HG02798 (cell line): ENCODE results near the gene OTOA.
"Not testable (repeated sequence)": the region's sequence is repeated elsewhere in the genome, so short reads cannot be mapped to it uniquely, and the experiment has no call there.

ENCODE experiments used
- ATAC-seq: cut with Tn5 transposase; IDR thresholded peaks from one replicate; pipeline ENCODE4 v1.9.1; 2021; ENCODE audit warnings: mild to moderate bottlenecking; ENCODE audit not compliant: unreplicated experiment, poor library complexity

Gene OTOA

DNA sequence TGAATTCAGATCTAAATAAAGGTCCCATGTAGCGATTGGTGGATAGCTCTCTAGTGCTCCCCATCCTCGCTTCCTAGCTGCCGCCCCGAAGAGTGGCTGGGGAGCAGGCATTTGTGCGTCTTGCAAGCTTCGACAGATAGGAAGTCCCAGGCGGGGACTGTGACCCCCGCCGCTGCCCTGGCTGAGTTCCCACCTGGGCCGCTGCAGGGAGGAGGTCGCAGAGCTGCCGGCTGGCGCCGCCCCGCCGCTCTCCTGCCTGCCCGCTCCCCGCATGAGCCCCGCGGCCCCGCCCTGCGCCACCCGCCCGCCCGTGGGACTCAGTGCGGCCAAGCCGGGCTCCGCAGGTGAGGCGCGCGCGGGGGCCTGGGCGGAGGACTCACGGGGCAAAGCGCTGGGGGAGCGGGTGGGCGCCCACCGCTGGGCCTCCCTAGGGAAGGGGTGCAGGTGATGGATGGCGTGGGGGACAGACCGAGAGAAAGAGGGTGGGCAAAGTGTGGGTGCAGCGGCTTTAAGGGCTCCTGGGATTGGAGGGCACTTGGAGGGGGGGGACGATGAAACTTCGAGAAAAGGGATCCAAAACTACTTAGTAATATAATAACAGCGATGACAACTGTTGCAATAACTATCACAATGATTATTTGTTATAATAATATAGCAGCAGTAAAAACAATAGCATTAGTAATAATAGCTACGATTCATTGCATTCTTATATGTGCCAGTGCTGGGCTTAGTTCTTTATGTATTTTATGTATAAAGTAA is at the start of gene OTOA:
TSS of gene OTOA (plus strand) at position 80 of the 759 bp plus-strand sequence. CDS start 14,547 bp downstream, outside the sequence.
- no peak for ATAC-seq

DNA sequence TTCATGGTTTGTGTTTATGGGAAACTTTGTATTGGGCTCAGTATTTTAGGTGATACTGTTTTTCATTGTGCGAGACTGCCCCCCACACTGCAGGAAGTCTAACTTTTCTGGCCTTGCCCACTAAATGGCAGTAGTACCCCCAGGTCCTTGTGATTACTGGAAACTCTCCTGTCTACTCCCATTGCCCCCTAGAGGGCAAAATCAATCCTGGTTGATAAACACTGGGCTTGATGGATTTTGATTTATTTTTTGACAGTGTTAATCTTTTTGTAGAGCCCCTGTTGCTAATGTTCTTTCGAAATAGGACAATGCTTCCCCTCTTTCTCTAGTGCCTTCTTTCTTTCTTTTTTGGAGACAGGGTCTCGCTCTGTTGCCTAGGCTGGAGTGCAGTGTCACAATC is 48.9 kb upstream of the OTOA start:
- ATAC-seq: no peak

GRCh38 chr16:21617607-21618006 is 46.2 kb upstream of the OTOA start:
- ATAC-seq: no peak

DNA sequence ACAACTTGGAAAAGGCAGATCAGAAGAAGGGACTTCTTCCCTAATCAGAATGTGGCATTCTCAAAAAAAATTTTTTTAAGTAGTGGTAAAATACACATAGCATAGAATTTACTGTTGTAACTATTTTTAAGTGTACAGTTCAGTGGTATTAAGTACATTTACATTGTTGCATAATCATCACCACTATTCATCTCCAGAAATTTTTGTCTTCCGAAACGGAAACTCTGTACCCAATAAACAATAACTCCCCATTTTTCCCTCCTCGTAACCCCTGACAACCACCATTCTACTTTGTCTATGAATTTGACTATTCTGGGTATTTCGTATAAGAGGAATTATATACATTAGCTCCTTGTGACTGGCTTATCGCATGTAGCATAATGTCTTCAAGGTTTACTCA is 45.5 kb upstream of the OTOA start:
- no peak for ATAC-seq

DNA sequence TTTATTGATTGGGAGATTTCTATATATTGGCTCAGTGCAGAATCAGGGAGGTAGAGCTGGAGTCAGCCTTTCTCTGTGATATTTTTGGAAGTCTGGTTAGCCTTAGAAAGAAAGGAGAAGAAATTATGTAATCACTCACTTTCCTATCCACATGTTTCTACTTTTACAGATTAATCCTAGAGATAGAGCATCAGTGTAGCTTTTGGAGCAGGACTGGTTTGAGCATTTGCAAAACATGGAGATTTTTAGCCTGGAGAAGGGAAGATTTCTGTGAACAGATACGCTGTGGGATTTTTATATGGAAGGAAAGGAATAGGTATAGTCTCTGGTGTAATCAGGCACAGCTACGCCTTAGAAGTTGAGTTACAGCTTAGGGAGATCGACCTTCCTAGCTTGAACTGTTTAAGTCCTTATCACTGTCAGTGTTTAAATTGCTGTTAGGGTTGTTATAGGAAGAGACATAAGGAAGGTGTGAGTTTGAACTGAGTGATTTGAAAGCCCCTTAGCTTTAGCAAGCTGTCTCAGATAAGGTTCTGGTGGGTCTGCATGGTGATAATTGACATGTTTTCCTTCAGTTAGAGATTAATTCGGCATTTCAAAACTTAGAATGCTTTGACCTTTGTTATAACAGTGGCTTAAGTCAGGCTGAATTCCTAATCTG is 43.9 kb upstream of the OTOA start:
- no peak for ATAC-seq

DNA sequence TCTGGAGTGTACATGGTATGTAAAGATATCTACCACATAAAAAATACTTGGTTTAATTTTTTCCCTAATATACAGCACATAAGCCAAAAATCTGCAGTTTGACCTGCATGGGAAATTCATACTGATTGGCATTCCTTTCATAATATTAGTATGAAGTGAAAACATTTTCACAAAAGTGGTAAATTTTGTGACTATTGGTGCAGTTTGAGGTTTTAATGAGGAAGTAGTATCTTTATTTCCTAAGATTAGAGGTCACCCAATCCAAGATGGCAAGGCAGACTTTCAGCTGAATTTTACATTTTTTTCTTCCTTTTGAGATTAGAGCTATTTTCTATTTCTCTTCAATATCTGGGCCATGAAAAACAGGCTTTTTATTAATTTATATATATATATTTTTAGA is 43.2 kb upstream of the OTOA start:
- ATAC-seq: no peak

GRCh38 chr16:21622545-21622944 is 41.2 kb upstream of the OTOA start:
- ATAC-seq: no peak

- ATAC-seq: no peak
Measured at GRCh38 chr16:21625026-21625425, 38.7 kb upstream of the OTOA start.

GRCh38 chr16:21626659-21627277 is 37.0 kb upstream of the OTOA start:
- ATAC-seq: no peak

GRCh38 chr16:21628121-21628726 is 35.5 kb upstream of the OTOA start:
- ATAC-seq: no peak

GRCh38 chr16:21628772-21629171 is 35.0 kb upstream of the OTOA start:
- no peak for ATAC-seq

DNA sequence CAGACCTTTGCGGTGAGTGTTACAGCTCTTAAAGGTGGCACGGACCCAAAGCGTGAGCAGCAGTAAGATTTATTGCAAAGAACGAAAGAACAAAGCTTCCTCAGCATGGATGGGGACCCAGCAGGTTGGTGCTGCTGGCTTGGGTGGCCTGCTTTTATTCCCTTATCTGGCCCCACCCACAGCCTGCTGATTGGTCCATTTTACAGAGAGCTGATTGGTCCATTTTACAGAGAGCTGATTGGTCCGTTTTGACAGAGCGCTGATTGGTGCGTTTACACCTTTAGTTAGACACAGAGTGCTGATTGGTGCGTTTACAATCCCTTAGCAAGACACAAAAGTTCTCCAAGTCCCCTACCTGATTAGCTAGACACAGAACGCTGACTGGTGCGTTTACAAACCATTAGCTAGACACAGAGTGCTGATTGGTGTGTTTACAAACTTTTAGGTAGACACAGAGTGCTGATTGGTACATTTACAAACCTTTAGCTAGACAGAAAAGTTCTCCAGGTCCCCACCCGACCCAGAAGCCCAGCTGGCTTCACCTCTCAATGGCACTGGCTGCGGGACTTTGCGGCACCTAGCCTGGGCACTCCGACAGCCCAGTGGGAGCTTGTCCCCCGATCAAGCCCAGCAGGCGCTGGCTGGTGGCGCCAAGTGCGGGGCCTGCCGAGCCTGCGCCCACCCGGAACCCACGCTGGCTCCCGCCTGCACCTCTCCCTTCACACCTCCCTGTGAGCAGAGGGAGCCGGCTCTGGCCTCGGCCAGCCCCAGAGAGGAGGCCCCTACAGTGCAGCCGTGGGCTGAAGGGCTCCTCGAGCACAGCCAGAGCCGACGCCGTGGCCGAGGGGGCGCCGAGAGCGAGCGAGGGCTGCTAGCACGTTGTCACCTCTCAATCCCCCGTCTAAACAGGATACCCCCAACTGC is 33.9 kb upstream of the OTOA start:
- ATAC-seq: not testable (repeated sequence)

GRCh38 chr16:21630866-21631265 is 32.9 kb upstream of the OTOA start:
- ATAC-seq: not testable (repeated sequence)

- ATAC-seq: not testable (repeated sequence)
Measured at GRCh38 chr16:21631376-21631775, 32.4 kb upstream of the OTOA start.

- not testable (repeated sequence) for ATAC-seq
Measured at GRCh38 chr16:21631951-21632575, 31.7 kb upstream of the OTOA start.

- no peak for ATAC-seq
Measured at GRCh38 chr16:21634216-21634615, 29.6 kb upstream of the OTOA start.

GRCh38 chr16:21635694-21636093 is 28.1 kb upstream of the OTOA start:
- not testable (repeated sequence) for ATAC-seq

DNA sequence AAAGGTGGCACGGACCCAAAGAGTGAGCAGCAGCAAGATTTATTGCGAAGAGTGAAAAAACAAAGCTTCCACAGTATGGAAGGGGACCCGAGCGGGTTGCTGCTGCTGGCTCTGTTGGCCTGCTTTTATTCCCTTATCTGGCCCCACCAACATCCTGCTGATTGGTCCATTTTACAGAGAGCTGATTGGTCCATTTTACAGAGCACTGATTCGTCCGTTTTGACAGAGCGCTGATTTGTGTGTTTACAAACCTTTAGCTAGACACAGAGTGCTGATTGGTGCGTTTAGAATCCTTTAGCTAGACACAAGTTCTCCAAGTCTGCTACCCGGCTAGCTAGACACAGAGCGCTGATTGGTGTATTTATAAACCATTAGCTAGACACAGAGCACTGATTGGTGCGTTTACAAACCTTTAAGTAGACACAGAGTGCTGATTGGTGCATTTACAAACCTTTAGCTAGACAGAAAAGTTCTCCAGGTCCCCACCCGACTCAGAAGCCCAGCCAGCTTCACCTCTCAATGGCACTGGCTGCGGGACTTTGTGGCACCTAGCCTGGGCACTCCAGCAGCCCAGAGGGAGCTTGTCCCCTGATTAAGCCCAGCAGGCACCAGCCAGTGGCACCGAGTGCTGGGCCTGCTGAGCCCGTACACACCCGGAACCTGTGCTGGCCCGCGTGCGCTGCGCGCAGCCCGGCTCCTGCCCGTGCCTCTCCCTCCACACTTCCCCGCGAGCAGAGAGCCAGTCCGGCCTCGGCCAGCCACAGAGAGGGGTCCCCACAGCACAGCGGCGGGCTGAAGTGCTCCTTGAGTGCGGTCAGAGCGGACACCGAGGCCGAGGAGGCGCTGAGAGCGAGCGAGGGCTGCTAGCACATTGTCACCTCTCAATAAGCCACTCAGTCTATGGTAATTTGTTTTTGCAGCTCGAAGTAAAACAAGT is 26.5 kb upstream of the OTOA start:
- ATAC-seq: no peak
